DOHH2 (cell line): Measurements from ENCODE around the gene TRPC1.

Experiments
- EZH2phosphoT487 ChIP-seq: fragments of 200-600 bp; sonication (generic); IDR thresholded peaks from 2 replicates; pipeline ENCODE4 v1.6.1; 2017; ENCODE audit warnings: borderline replicate concordance, mild to moderate bottlenecking, antibody characterized with exemption, low read length, moderate library complexity, mixed read lengths
- TF ChIP-seq, protein P1 (sequence below): fragments of 200-600 bp; sonication (generic); IDR thresholded peaks from one replicate; pipeline ENCODE4 v1.5.1; 2014; ENCODE audit warnings: antibody characterized with exemption, mild to moderate bottlenecking, low read depth, low read length; ENCODE audit not compliant: poor library complexity, severe bottlenecking

DNA sequence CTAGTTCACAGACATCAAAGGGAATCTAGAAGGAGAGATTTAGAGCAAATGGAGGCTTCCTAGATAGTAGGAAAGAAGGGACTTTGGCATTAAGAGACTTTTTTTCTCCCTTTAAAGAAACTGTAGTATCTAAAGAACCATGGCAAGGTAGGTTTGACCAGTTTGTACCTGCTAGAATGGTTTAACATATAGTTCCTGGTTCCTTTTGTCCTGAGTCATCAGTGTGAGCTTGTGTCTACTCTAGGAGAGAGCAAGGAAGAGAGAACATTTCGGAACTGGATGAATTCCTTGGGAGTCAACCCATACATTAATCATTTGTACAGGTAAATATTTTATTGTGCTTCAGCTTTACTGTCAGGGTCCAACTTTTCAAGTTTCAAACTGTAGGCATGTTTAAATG lies 29.6 kb upstream of the TRPC1 start:
- TF ChIP-seq, protein P1, sequence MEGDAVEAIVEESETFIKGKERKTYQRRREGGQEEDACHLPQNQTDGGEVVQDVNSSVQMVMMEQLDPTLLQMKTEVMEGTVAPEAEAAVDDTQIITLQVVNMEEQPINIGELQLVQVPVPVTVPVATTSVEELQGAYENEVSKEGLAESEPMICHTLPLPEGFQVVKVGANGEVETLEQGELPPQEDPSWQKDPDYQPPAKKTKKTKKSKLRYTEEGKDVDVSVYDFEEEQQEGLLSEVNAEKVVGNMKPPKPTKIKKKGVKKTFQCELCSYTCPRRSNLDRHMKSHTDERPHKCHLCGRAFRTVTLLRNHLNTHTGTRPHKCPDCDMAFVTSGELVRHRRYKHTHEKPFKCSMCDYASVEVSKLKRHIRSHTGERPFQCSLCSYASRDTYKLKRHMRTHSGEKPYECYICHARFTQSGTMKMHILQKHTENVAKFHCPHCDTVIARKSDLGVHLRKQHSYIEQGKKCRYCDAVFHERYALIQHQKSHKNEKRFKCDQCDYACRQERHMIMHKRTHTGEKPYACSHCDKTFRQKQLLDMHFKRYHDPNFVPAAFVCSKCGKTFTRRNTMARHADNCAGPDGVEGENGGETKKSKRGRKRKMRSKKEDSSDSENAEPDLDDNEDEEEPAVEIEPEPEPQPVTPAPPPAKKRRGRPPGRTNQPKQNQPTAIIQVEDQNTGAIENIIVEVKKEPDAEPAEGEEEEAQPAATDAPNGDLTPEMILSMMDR: no peak
- no peak for TF ChIP-seq EZH2phosphoT487
